H1 (cell line): ENCODE data around the gene MS4A15. TPM values are rescaled to one million over a fixed set of nuclear protein-coding genes. Genes with fewer than 3 reads are reported as not detected.

Experiments used
- CTCF ChIA-PET: fragments of 300-600 bp; sonication (Branson Sonifier 250); formaldehyde crosslinking; loops from one replicate; lab custom pipeline; 2021; ENCODE audit not compliant: partially characterized antibody; lab: Charles Lee
- POLR2A ChIA-PET: fragments of 300-600 bp; sonication (Branson Sonifier 250); formaldehyde crosslinking; loops from one replicate; lab custom pipeline; 2021; ENCODE audit warnings: inconsistent platforms; ENCODE audit not compliant: partially characterized antibody; lab: Charles Lee
- DNase-seq, 2 experiments: peaks; one replicate each; pipeline versions ENCODE4 v3.0.0 to v3.0.0-alpha.2; 2010 to 2022; ENCODE audit warnings: low spot score in 2 of 2, low read depth in 1 of 2, mixed read lengths in 1 of 2
- FAIRE-seq: peaks from 2 replicates; lab custom pipeline; 2011; peaks lifted over from hg19 to GRCh38; lab: Jason Lieb, UNC
- H2AFZ ChIP-seq: 2 replicates; pipeline ENCODE4 v1.8.1; 2012; ENCODE audit warnings: low read length, inconsistent platforms
- H2AK5ac ChIP-seq: 2 replicates; pipeline ENCODE4 v1.6.1; 2013; ENCODE audit warnings: low read depth, low read length
- H2BK120ac ChIP-seq: replicated peaks from 2 replicates; pipeline ENCODE3; 2013; ENCODE audit warnings: low read depth, low read length, inconsistent platforms
- H2BK12ac ChIP-seq: 2 replicates; pipeline ENCODE4 v1.6.1; 2013; ENCODE audit warnings: low read depth, low read length
- H2BK15ac ChIP-seq: 2 replicates; pipeline ENCODE4 v1.6.1; 2013; ENCODE audit warnings: low read length
- H2BK20ac ChIP-seq: 2 replicates; pipeline ENCODE4 v1.6.1; 2013; ENCODE audit warnings: low read length
- H2BK5ac ChIP-seq: 2 replicates; pipeline ENCODE4 v1.6.1; 2013; ENCODE audit warnings: low read depth, low read length
- H3K14ac ChIP-seq: 2 replicates; pipeline ENCODE4 v1.6.1; 2013; ENCODE audit warnings: inconsistent platforms; ENCODE audit not compliant: insufficient read length
- H3K18ac ChIP-seq: 2 replicates; pipeline ENCODE4 v1.6.1; 2013; ENCODE audit warnings: low read length; ENCODE audit errors: extremely low read depth
- H3K23ac ChIP-seq: 2 replicates; pipeline ENCODE4 v1.6.1; 2013; ENCODE audit warnings: inconsistent platforms; ENCODE audit not compliant: insufficient read length
- H3K23me2 ChIP-seq: 2 replicates; pipeline ENCODE4 v1.6.1; 2013; ENCODE audit warnings: low read depth, low read length
- H3K27ac ChIP-seq: 2 replicates; pipeline ENCODE4 v1.6.1; 2011; ENCODE audit warnings: low read depth, low read length, inconsistent platforms
- H3K27me3 ChIP-seq, 4 experiments: replicated peaks in 1 of 4; 1 replicate in 1 of 4; 2 replicates in 3 of 4; pipeline versions ENCODE4 v1.6.1 to v1.8.1; 2011 to 2013; ENCODE audit warnings: low read length in 3 of 4, mild to moderate bottlenecking in 3 of 4, inconsistent platforms in 2 of 4, mixed read lengths in 2 of 4, moderate library complexity in 1 of 4; ENCODE audit not compliant: control insufficient read depth in 3 of 4, insufficient read depth in 3 of 4; ENCODE audit errors: extremely low read depth in 1 of 4
- H3K36me3 ChIP-seq, 4 experiments: 2 replicates each; pipeline versions ENCODE4 v1.6.1 to v1.8.1; 2011 to 2013; ENCODE audit warnings: mild to moderate bottlenecking in 4 of 4, low read length in 3 of 4, moderate library complexity in 2 of 4, control low read depth in 1 of 4, inconsistent platforms in 1 of 4; ENCODE audit not compliant: insufficient read depth in 4 of 4, control insufficient read depth in 2 of 4
- H3K4ac ChIP-seq: replicated peaks from 2 replicates; pipeline ENCODE3; 2013; ENCODE audit warnings: low read length, low read depth, mixed read lengths, inconsistent platforms; ENCODE audit not compliant: insufficient read length
- H3K4me1 ChIP-seq, 4 experiments: replicated peaks in 1 of 4; 1 replicate in 1 of 4; 2 replicates in 3 of 4; pipeline versions ENCODE4 v1.6.1 to v1.8.1; 2011 to 2013; ENCODE audit warnings: low read length in 3 of 4, inconsistent platforms in 2 of 4, mixed read lengths in 1 of 4; ENCODE audit not compliant: insufficient read depth in 4 of 4, control insufficient read depth in 3 of 4
- H3K4me2 ChIP-seq, 2 experiments: 2 replicates each; pipeline versions ENCODE4 v1.6.1 to v1.8.1; 2011 to 2013; ENCODE audit warnings: low read depth in 2 of 2, low read length in 2 of 2, control low read depth in 1 of 2, inconsistent platforms in 1 of 2, mild to moderate bottlenecking in 1 of 2; ENCODE audit not compliant: insufficient read depth in 1 of 2
- H3K4me3 ChIP-seq, 4 experiments: fragments of 200-600, 300-600 bp in 1 of 4; sonication (generic), shearing (Covaris generic), sonication (Bioruptor Twin) in 1 of 4; 2 replicates each; pipeline versions ENCODE4 v1.5.1 to v1.8.1; 2011 to 2016; ENCODE audit warnings: low read length in 4 of 4, low read depth in 3 of 4, control low read depth in 2 of 4, inconsistent platforms in 2 of 4, mild to moderate bottlenecking in 2 of 4, mixed read lengths in 1 of 4, moderate library complexity in 1 of 4; ENCODE audit not compliant: insufficient read depth in 2 of 4; ENCODE audit errors: extremely low read depth in 1 of 4
- H3K56ac ChIP-seq: replicated peaks from 2 replicates; pipeline ENCODE3; 2013; ENCODE audit warnings: low read depth, mild to moderate bottlenecking, mixed read lengths, low read length, inconsistent platforms; ENCODE audit not compliant: insufficient read length
- H3K79me1 ChIP-seq: 2 replicates; pipeline ENCODE4 v1.6.1; 2013; ENCODE audit warnings: low read depth, low read length, control low read depth
- H3K79me2 ChIP-seq, 2 experiments: 2 replicates each; pipeline versions ENCODE4 v1.6.1 to v1.8.1; 2012 to 2013; ENCODE audit warnings: low read length in 2 of 2, mild to moderate bottlenecking in 2 of 2, inconsistent platforms in 1 of 2; ENCODE audit not compliant: insufficient read depth in 2 of 2, control insufficient read depth in 1 of 2
- H3K9ac ChIP-seq, 4 experiments: replicated peaks in 1 of 4; 1 replicate in 1 of 4; 2 replicates in 3 of 4; pipeline versions ENCODE4 v1.6.1 to v1.8.1; 2011 to 2013; ENCODE audit warnings: low read depth in 3 of 4, low read length in 3 of 4, control low read depth in 2 of 4, mild to moderate bottlenecking in 2 of 4, moderate library complexity in 2 of 4, inconsistent platforms in 1 of 4; ENCODE audit errors: extremely low read depth in 1 of 4
- H3K9me3 ChIP-seq, 2 experiments: 2 replicates each; pipeline versions ENCODE4 v1.6.1 to v1.8.1; 2012 to 2013; ENCODE audit warnings: mild to moderate bottlenecking in 2 of 2, moderate library complexity in 2 of 2, control low read depth in 1 of 2, inconsistent platforms in 1 of 2, low read depth in 1 of 2, low read length in 1 of 2, mixed read lengths in 1 of 2; ENCODE audit not compliant: insufficient read depth in 2 of 2
- H4K20me1 ChIP-seq, 2 experiments: replicated peaks in 1 of 2; 2 replicates each; pipeline versions ENCODE3 to v1.8.1; 2011 to 2013; ENCODE audit warnings: inconsistent platforms in 2 of 2, low read length in 2 of 2, mild to moderate bottlenecking in 1 of 2; ENCODE audit not compliant: insufficient read depth in 2 of 2, control insufficient read depth in 1 of 2
- H4K5ac ChIP-seq: 2 replicates; pipeline ENCODE4 v1.6.1; 2013; ENCODE audit warnings: low read length, low read depth, mixed read lengths, inconsistent platforms; ENCODE audit not compliant: insufficient read length
- H4K8ac ChIP-seq: 2 replicates; pipeline ENCODE4 v1.8.0; 2013; ENCODE audit warnings: mild to moderate bottlenecking, moderate library complexity, low read length, inconsistent platforms; ENCODE audit not compliant: insufficient read depth; ENCODE audit errors: extremely low read depth
- H4K91ac ChIP-seq: replicated peaks from 2 replicates; pipeline ENCODE3; 2013; ENCODE audit warnings: low read length, mixed read lengths, inconsistent platforms; ENCODE audit not compliant: insufficient read length
- BACH1 ChIP-seq: IDR thresholded peaks from 2 replicates; pipeline ENCODE4 v1.6.1; 2012; ENCODE audit warnings: low read length, improper control_type of control experiment
- BCL11A ChIP-seq, 2 experiments: IDR thresholded peaks; one replicate each; pipeline ENCODE4 v1.6.1; 2011; ENCODE audit warnings: low read depth in 2 of 2, low read length in 2 of 2, mild to moderate bottlenecking in 2 of 2
- BRCA1 ChIP-seq: IDR thresholded peaks from 2 replicates; pipeline ENCODE4 v1.6.1; 2012; ENCODE audit warnings: low read depth, low read length, improper control_type of control experiment
- CHD1 ChIP-seq: IDR thresholded peaks from 2 replicates; pipeline ENCODE4 v1.6.1; 2012; ENCODE audit warnings: low read depth, low read length, improper control_type of control experiment
- EGR1 ChIP-seq: IDR thresholded peaks from 2 replicates; pipeline ENCODE4 v1.6.1; 2011; ENCODE audit warnings: low read depth, low read length, borderline replicate concordance
- EZH2 ChIP-seq: fragments of 200-600 bp; sonication (generic); IDR thresholded peaks from 2 replicates; pipeline ENCODE4 v1.7.1; 2012; ENCODE audit warnings: low read depth, mild to moderate bottlenecking, moderate library complexity, low read length, inconsistent platforms; ENCODE audit not compliant: severe bottlenecking
- HDAC2 ChIP-seq, 2 experiments: fragments of 300-600 bp in 1 of 2; sonication (generic) in 1 of 2; IDR thresholded peaks; 2 replicates each; pipeline ENCODE4 v1.6.1; 2011 to 2012; ENCODE audit warnings: low read depth in 2 of 2, low read length in 2 of 2, mild to moderate bottlenecking in 2 of 2, moderate library complexity in 2 of 2, borderline replicate concordance in 1 of 2, inconsistent platforms in 1 of 2
- RBBP5 ChIP-seq: IDR thresholded peaks from 2 replicates; pipeline ENCODE4 v1.7.1; 2012; ENCODE audit warnings: low read depth, mild to moderate bottlenecking, inconsistent platforms, low read length, moderate library complexity, borderline replicate concordance
- RXRA ChIP-seq: IDR thresholded peaks from 2 replicates; pipeline ENCODE4 v1.6.1; 2011; ENCODE audit warnings: low read depth, mild to moderate bottlenecking, low read length, moderate library complexity; ENCODE audit not compliant: insufficient read depth
- SIN3A ChIP-seq, 2 experiments: IDR thresholded peaks in 1 of 2; conservative IDR thresholded peaks in 1 of 2; 2 replicates each; pipeline ENCODE4 v1.6.1; 2011 to 2012; ENCODE audit warnings: low read length in 2 of 2, improper control_type of control experiment in 1 of 2, low read depth in 1 of 2, mild to moderate bottlenecking in 1 of 2
- SP1 ChIP-seq: IDR thresholded peaks from 2 replicates; pipeline ENCODE4 v1.6.1; 2011; ENCODE audit warnings: low read depth, low read length
- TBP ChIP-seq: IDR thresholded peaks from 2 replicates; pipeline ENCODE4 v1.6.1; 2011; ENCODE audit warnings: low read depth, low read length, improper control_type of control experiment
- TEAD4 ChIP-seq: IDR thresholded peaks from 2 replicates; pipeline ENCODE4 v1.6.1; 2012; ENCODE audit warnings: low read depth, low read length, inconsistent platforms, mixed read lengths
- WGBS, 2 experiments: shearing (Covaris generic) in 1 of 2; methylation state at CpG; one replicate each; pipeline versions ENCODE4 v1.1.6 to v1.1.7; 2013 to 2015; ENCODE audit warnings: low lambda C conversion rate in 2 of 2, mixed read lengths in 2 of 2, inconsistent platforms in 1 of 2, low coverage in 1 of 2, missing lambda C conversion rate in 1 of 2; ENCODE audit not compliant: insufficient replicate concordance in 2 of 2, insufficient coverage in 1 of 2, insufficient read length in 1 of 2; ENCODE audit errors: extremely low coverage in 1 of 2, missing lambda C conversion rate in 1 of 2; 5-methylcytosine and 5-hydroxymethylcytosine counted together
- polyA plus RNA-seq, 7 experiments: library from polyadenylated mRNA; depleted of rRNA in 3 of 7; stranded (reverse) in 5 of 7; unstranded in 2 of 7; fragments of >200 nt in 5 of 7; fragments of 200-250 nt in 2 of 7; gene quantifications; 1 replicate in 5 of 7; 2 replicates in 1 of 7; 4 replicates in 1 of 7; pipeline versions ENCODE4 v1.2.1 to v1.2.3, GENCODE V29; 2011 to 2013; ENCODE audit warnings: missing spikeins in 2 of 7, mixed read lengths in 2 of 7
- total RNA-seq: library from RNA; stranded (reverse); fragmentation: NEBNext Ultra II Directional; extraction: Animal tissue kit (Norgen Biotek cat#: 25700); gene quantifications from 2 replicates; pipeline ENCODE4 v1.2.1, GENCODE V29; 2021

MS4A15 gene
- total and polyA plus RNA-seq, 2 of the 8 experiments (the other 6 are each of a cell fraction or from before 2014, with no cell fraction given) = 0.15 to 0.17 TPM

DNA sequence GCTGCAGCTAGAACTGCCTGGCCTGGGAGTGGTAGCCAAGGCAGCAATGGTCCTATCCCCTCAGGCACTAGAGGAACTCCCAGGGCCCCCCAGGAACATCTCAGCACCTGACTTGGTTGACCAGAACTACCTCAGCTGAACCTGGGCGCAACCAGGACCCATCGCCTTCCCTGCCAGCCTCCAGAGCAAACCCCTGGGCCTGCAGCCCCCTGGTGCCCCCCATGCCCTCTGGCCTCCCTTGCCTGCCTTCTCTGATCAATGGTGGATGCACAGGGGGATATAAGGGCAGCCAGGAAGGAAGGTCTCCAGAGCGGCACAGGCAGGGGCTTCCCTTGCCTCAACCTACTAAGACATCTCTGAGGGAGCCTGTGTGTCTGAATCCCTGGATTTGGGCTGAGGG is 42.0 kb downstream of the MS4A15 start:
- Histone ChIP-seq H2BK5ac (no peak overlapping the region), H4K91ac (no peak overlapping the region), H3K18ac (no peak overlapping the region), H2BK120ac (no peak overlapping the region), H2BK12ac (no peak overlapping the region), H4K20me1 (no peaks in the 10 kb centered on the region), H3K4ac (no peak overlapping the region), H3K56ac (no peak overlapping the region), H3K9ac (no peak overlapping the region), H4K8ac (no peak overlapping the region), H3K14ac (no peak overlapping the region), H3K27me3 (peaks cover 0 to 3% (median 0%) of the 10 kb centered on the region in 4 experiments; a peak in 2 of 7 replicates), H2AFZ (no peak overlapping the region), H3K4me2 (no peak overlapping the region), H2BK15ac (no peak overlapping the region), H3K79me1 (no peaks in the 10 kb centered on the region), H4K5ac (no peak overlapping the region), H3K4me3 (no peak overlapping the region), H3K36me3 (no peaks in the 10 kb centered on the region), H2AK5ac (no peak overlapping the region), H3K4me1 (no peaks in the 10 kb centered on the region), H3K79me2 (no peaks in the 10 kb centered on the region), H3K27ac (no peak overlapping the region), H3K23ac (no peak overlapping the region), H2BK20ac (no peak overlapping the region), H3K9me3 (peaks cover 3 to 14% of the 10 kb centered on the region in 2 experiments; a peak in 2 of 4 replicates), H3K23me2 (no peaks in the 10 kb centered on the region)
- no peak for DNase-seq
- ChIA-PET POLR2A (no interaction called here), CTCF (interaction anchor here (1.1 to 3.5 kb wide), 6 partner anchors 9 to 101 kb away, joined by 3 to 11 read pairs (median 4); no protein-coding TSS in a partner anchor)
- 100% methylated on average over 3 of the region's 3 CpGs; no CpG with 5 or more reads in 1 of the 2 experiments for WGBS, 2 experiments
- FAIRE-seq = no peak
- no peak for TF ChIP-seq CHD1
- no peak for TF ChIP-seq RXRA
- no peak for TF ChIP-seq HDAC2 (IDR thresholded peaks at IDR 0.05; ENCODE audit: borderline replicate concordance in 1 of 2, low read depth in 2 of 2, low read length in 2 of 2)
- no peak for TF ChIP-seq BRCA1
- no peak for TF ChIP-seq EZH2
- TF ChIP-seq BCL11A (IDR thresholded peaks at IDR 0.05; ENCODE audit: low read depth in 2 of 2, low read length in 2 of 2) = no peak
- no peak for TF ChIP-seq TBP
- no peak for TF ChIP-seq EGR1
- no peak for TF ChIP-seq SIN3A (conservative IDR thresholded peaks at IDR 0.05 in 1 of 2, IDR thresholded peaks at IDR 0.05 in 1 of 2; ENCODE audit: low read depth in 1 of 2, low read length in 2 of 2)
- no peak for TF ChIP-seq BACH1
- TF ChIP-seq RBBP5 = no peak
- no peak for TF ChIP-seq TEAD4
- TF ChIP-seq SP1 = no peak
